Activated CD8-positive, alpha-beta memory T cell treated with anti-CD3 and anti-CD28 coated beads for 48 hours (primary cell): ENCODE results near the gene SMARCA2.

Experiments
- DNase-seq, 3 experiments: peaks; one replicate each; pipeline ENCODE4 v3.0.0-alpha.2; 2020; ENCODE audit warnings: low read depth in 2 of 3, low spot score in 2 of 3

Gene SMARCA2

GRCh38 chr9:2241836-2242741, 226.9 kb downstream of the SMARCA2 start:
- peak; percentile 27 to 55 (median 40) for DNase-seq

GRCh38 chr9:2242831-2243330, 227.7 kb downstream of the SMARCA2 start:
- DNase-seq: no peak
